Measurements from ENCODE around the gene SLC25A33.

SLC25A33 gene

GRCh38 chr1:9544926-9545325, 5.7 kb downstream of the SLC25A33 start:
- H3K79me1 ChIP-seq (ENCODE audit: low read length): peaks cover 22% of the 10 kb centered on the region
- no peaks in the 10 kb centered on the region for H3K4me1 ChIP-seq (ENCODE audit: control insufficient read depth, low read depth, low read length)
- no peak overlapping the region for H2BK120ac ChIP-seq (ENCODE audit: low read depth, low read length)
- no peak overlapping the region for H3K4me2 ChIP-seq (ENCODE audit: low read length)
- no peak overlapping the region for H3K4ac ChIP-seq (ENCODE audit: low read depth, low read length)
- H3K79me2 ChIP-seq (ENCODE audit: control insufficient read depth, insufficient read depth, low read length): peaks cover 50% of the 10 kb centered on the region
- no peaks in the 10 kb centered on the region for H3K27me3 ChIP-seq (ENCODE audit: insufficient read depth, low read length, poor library complexity)
- H4K5ac ChIP-seq (ENCODE audit: low read length): no peak overlapping the region
- H3K9ac ChIP-seq (ENCODE audit: low read length): no peak overlapping the region
- H3K23ac ChIP-seq (ENCODE audit: low read length): no peak overlapping the region
- no peak overlapping the region for H2BK15ac ChIP-seq (replicated peaks; ENCODE audit: low read depth)
- no peak overlapping the region for H2BK5ac ChIP-seq (ENCODE audit: low read length)
- WGBS (ENCODE audit: extremely low coverage, insufficient coverage, low lambda C conversion rate): 100% methylated on average over 1 of the region's 3 CpGs
- no peak overlapping the region for H4K8ac ChIP-seq (ENCODE audit: low read depth, low read length)
- no peak overlapping the region for H3K4me3 ChIP-seq (ENCODE audit: low read length)
- H3K27ac ChIP-seq (ENCODE audit: low read depth, low read length): no peak overlapping the region
- H3K56ac ChIP-seq (ENCODE audit: low read length): no peak overlapping the region
- no peak overlapping the region for H2AK5ac ChIP-seq (ENCODE audit: low read length)
- DNase-seq: no peak
- H3K18ac ChIP-seq (ENCODE audit: low read length): no peak overlapping the region
- H3K36me3 ChIP-seq (ENCODE audit: control insufficient read depth, insufficient read depth, low read length): no peaks in the 10 kb centered on the region

DNA sequence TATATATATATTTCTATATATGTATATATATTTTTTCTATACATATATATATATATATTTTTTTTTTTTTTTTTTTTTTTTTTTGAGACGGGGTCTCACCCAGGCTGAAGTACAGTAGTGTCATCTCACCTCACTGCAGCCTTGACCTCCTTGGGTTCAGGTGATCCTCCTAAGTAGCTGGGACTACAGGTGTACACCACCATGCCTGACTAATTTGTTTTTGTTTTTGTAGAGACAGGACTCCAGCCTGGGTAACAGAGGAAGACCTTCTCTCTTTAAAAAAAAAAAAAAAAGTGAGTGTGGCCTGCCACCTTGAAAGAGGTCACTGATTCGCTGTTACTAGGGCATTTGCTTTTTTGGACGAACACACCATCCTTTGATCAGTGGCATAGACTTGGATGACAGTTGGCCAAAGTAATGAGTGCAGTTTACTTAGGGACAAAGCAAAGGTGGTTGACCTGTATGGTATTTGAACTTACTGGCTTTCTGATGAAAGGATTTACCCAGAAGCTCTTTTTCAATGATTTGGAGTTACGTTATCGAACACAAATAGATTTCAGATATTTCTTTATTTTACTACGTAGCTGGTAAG, 10.8 kb downstream of the SLC25A33 start:
- no peak overlapping the region for H4K5ac ChIP-seq (ENCODE audit: low read length)
- H3K4me3 ChIP-seq (ENCODE audit: low read length): no peak overlapping the region
- H2BK5ac ChIP-seq (ENCODE audit: low read length): no peak overlapping the region
- H3K4me1 ChIP-seq (ENCODE audit: control insufficient read depth, low read depth, low read length): no peaks in the 10 kb centered on the region
- H3K4ac ChIP-seq (ENCODE audit: low read depth, low read length): no peak overlapping the region
- no peak overlapping the region for H3K9ac ChIP-seq (ENCODE audit: low read length)
- H2BK120ac ChIP-seq (ENCODE audit: low read depth, low read length): no peak overlapping the region
- WGBS (ENCODE audit: extremely low coverage, insufficient coverage, low lambda C conversion rate): no CpG with 5 or more reads among the region's 6 CpGs
- H3K79me2 ChIP-seq (ENCODE audit: control insufficient read depth, insufficient read depth, low read length): peaks cover 32% of the 10 kb centered on the region
- no peak overlapping the region for H2AK5ac ChIP-seq (ENCODE audit: low read length)
- no peak overlapping the region for H2BK15ac ChIP-seq (replicated peaks; ENCODE audit: low read depth)
- H3K36me3 ChIP-seq (ENCODE audit: control insufficient read depth, insufficient read depth, low read length): peaks cover 2% of the 10 kb centered on the region
- no peak overlapping the region for H3K18ac ChIP-seq (ENCODE audit: low read length)
- no peak overlapping the region for H3K4me2 ChIP-seq (ENCODE audit: low read length)
- no peak overlapping the region for H3K23ac ChIP-seq (ENCODE audit: low read length)
- H3K56ac ChIP-seq (ENCODE audit: low read length): no peak overlapping the region
- peaks cover 16% of the 10 kb centered on the region for H3K79me1 ChIP-seq (ENCODE audit: low read length)
- no peak for DNase-seq
- H3K27ac ChIP-seq (ENCODE audit: low read depth, low read length): no peak overlapping the region
- H3K27me3 ChIP-seq (ENCODE audit: insufficient read depth, low read length, poor library complexity): no peaks in the 10 kb centered on the region
- no peak overlapping the region for H4K8ac ChIP-seq (ENCODE audit: low read depth, low read length)

DNA sequence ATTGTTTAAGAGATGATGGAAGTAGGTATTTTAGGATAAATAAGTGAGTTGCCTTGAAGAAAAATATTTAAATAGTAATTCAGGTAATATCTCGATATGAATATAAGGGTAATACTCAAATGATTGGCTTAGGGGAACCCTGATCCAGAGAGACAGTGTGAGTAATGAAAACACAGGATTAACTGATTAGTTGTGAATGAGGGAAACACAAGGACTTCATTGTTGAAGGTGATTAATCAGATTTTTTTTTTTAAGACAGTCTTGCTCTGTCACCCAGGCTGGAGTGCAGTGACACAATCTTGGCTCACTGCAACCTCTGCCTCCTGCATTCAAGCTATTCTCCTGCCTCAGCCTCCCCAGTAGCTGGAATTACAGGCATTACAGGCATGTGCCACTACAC, 12.7 kb downstream of the SLC25A33 start:
- Histone ChIP-seq H3K18ac (ENCODE audit: low read length) (no peak overlapping the region), H3K23ac (ENCODE audit: low read length) (no peak overlapping the region), H4K5ac (ENCODE audit: low read length) (no peak overlapping the region), H3K4ac (ENCODE audit: low read depth, low read length) (no peak overlapping the region), H2BK15ac (replicated peaks; ENCODE audit: low read depth) (no peak overlapping the region), H3K27me3 (ENCODE audit: insufficient read depth, low read length, poor library complexity) (no peaks in the 10 kb centered on the region), H2AK5ac (ENCODE audit: low read length) (no peak overlapping the region), H3K9ac (ENCODE audit: low read length) (no peak overlapping the region), H4K8ac (ENCODE audit: low read depth, low read length) (no peak overlapping the region), H3K27ac (ENCODE audit: low read depth, low read length) (no peak overlapping the region), H3K79me2 (ENCODE audit: control insufficient read depth, insufficient read depth, low read length) (peaks cover 27% of the 10 kb centered on the region), H3K79me1 (ENCODE audit: low read length) (peaks cover 14% of the 10 kb centered on the region), H3K56ac (ENCODE audit: low read length) (no peak overlapping the region), H3K4me2 (ENCODE audit: low read length) (no peak overlapping the region), H2BK120ac (ENCODE audit: low read depth, low read length) (no peak overlapping the region), H3K36me3 (ENCODE audit: control insufficient read depth, insufficient read depth, low read length) (peaks cover 9% of the 10 kb centered on the region), H3K4me1 (ENCODE audit: control insufficient read depth, low read depth, low read length) (no peaks in the 10 kb centered on the region), H2BK5ac (ENCODE audit: low read length) (no peak overlapping the region), H3K4me3 (ENCODE audit: low read length) (no peak overlapping the region)
- no CpG with 5 or more reads among the region's 1 CpG for WGBS (ENCODE audit: extremely low coverage, insufficient coverage, low lambda C conversion rate)
- no peak for DNase-seq

DNA sequence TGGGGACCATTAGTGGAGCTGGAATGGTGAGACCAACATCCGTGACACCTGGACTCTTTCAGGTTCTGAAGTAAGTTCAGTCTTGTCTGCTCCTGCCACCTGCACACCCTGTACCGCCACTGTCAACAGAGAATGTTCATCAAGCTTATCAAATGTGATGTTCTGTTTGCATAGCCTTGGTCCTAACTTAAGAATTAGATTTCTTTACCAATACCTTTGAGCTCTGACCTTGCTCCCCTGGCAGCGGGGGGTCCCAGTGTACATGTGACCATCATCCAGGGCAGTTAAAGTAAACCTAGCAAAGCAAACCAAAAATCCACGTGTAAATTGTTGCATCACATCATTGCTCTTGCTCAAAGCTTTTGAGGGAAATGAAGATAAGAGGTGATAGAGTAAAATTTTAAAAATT, 14.5 kb downstream of the SLC25A33 start:
- Histone ChIP-seq H3K79me2 (ENCODE audit: control insufficient read depth, insufficient read depth, low read length) (peaks cover 17% of the 10 kb centered on the region), H3K18ac (ENCODE audit: low read length) (no peak overlapping the region), H3K27me3 (ENCODE audit: insufficient read depth, low read length, poor library complexity) (no peaks in the 10 kb centered on the region), H3K36me3 (ENCODE audit: control insufficient read depth, insufficient read depth, low read length) (peaks cover 12% of the 10 kb centered on the region), H3K4me1 (ENCODE audit: control insufficient read depth, low read depth, low read length) (peaks cover 2% of the 10 kb centered on the region), H3K4me3 (ENCODE audit: low read length) (no peak overlapping the region), H3K27ac (ENCODE audit: low read depth, low read length) (no peak overlapping the region), H3K4me2 (ENCODE audit: low read length) (no peak overlapping the region), H2BK120ac (ENCODE audit: low read depth, low read length) (no peak overlapping the region), H3K9ac (ENCODE audit: low read length) (no peak overlapping the region), H2BK5ac (ENCODE audit: low read length) (no peak overlapping the region), H3K4ac (ENCODE audit: low read depth, low read length) (no peak overlapping the region), H2BK15ac (replicated peaks; ENCODE audit: low read depth) (no peak overlapping the region), H3K56ac (ENCODE audit: low read length) (no peak overlapping the region), H4K8ac (ENCODE audit: low read depth, low read length) (no peak overlapping the region), H3K79me1 (ENCODE audit: low read length) (peaks cover 9% of the 10 kb centered on the region), H2AK5ac (ENCODE audit: low read length) (no peak overlapping the region), H4K5ac (ENCODE audit: low read length) (no peak overlapping the region), H3K23ac (ENCODE audit: low read length) (no peak overlapping the region)
- WGBS (ENCODE audit: extremely low coverage, insufficient coverage, low lambda C conversion rate): no CpG with 5 or more reads among the region's 4 CpGs
- no peak for DNase-seq

- no peak overlapping the region for H3K4me2 ChIP-seq (ENCODE audit: low read length)
- H2BK120ac ChIP-seq (ENCODE audit: low read depth, low read length): no peak overlapping the region
- H3K4ac ChIP-seq (ENCODE audit: low read depth, low read length): no peak overlapping the region
- DNase-seq: no peak
- peaks cover 6% of the 10 kb centered on the region for H3K4me1 ChIP-seq (ENCODE audit: control insufficient read depth, low read depth, low read length)
- no peak overlapping the region for H4K5ac ChIP-seq (ENCODE audit: low read length)
- no peak overlapping the region for H3K4me3 ChIP-seq (ENCODE audit: low read length)
- H3K56ac ChIP-seq (ENCODE audit: low read length): no peak overlapping the region
- no peak overlapping the region for H3K23ac ChIP-seq (ENCODE audit: low read length)
- H3K36me3 ChIP-seq (ENCODE audit: control insufficient read depth, insufficient read depth, low read length): peaks cover 12% of the 10 kb centered on the region
- peaks cover 6% of the 10 kb centered on the region for H3K79me2 ChIP-seq (ENCODE audit: control insufficient read depth, insufficient read depth, low read length)
- H3K79me1 ChIP-seq (ENCODE audit: low read length): peaks cover 3% of the 10 kb centered on the region
- H2BK5ac ChIP-seq (ENCODE audit: low read length): no peak overlapping the region
- no peak overlapping the region for H3K9ac ChIP-seq (ENCODE audit: low read length)
- no peak overlapping the region for H3K18ac ChIP-seq (ENCODE audit: low read length)
- no peak overlapping the region for H3K27ac ChIP-seq (ENCODE audit: low read depth, low read length)
- no CpG with 5 or more reads among the region's 4 CpGs for WGBS (ENCODE audit: extremely low coverage, insufficient coverage, low lambda C conversion rate)
- no peak overlapping the region for H2AK5ac ChIP-seq (ENCODE audit: low read length)
- H4K8ac ChIP-seq (ENCODE audit: low read depth, low read length): no peak overlapping the region
- H2BK15ac ChIP-seq (replicated peaks; ENCODE audit: low read depth): no peak overlapping the region
- no peaks in the 10 kb centered on the region for H3K27me3 ChIP-seq (ENCODE audit: insufficient read depth, low read length, poor library complexity)
These were observed 16.7 kb downstream of the SLC25A33 start for GRCh38 chr1:9555942-9556341.

GRCh38 chr1:9557624-9558023, 18.4 kb downstream of the SLC25A33 start:
- no peak overlapping the region for H4K8ac ChIP-seq (ENCODE audit: low read depth, low read length)

More at GRCh38 chr1:9557624-9558023, 18.4 kb downstream of the SLC25A33 start:
- no peak overlapping the region for H2BK5ac ChIP-seq (ENCODE audit: low read length)
- H3K9ac ChIP-seq (ENCODE audit: low read length): no peak overlapping the region
- H3K56ac ChIP-seq (ENCODE audit: low read length): no peak overlapping the region
- H4K5ac ChIP-seq (ENCODE audit: low read length): no peak overlapping the region
- H3K4ac ChIP-seq (ENCODE audit: low read depth, low read length): no peak overlapping the region
- no peak overlapping the region for H2BK15ac ChIP-seq (replicated peaks; ENCODE audit: low read depth)
- no peak overlapping the region for H3K4me2 ChIP-seq (ENCODE audit: low read length)
- DNase-seq: no peak
- H3K27me3 ChIP-seq (ENCODE audit: insufficient read depth, low read length, poor library complexity): no peaks in the 10 kb centered on the region
- WGBS (ENCODE audit: extremely low coverage, insufficient coverage, low lambda C conversion rate): no CpG with 5 or more reads among the region's 5 CpGs
- H3K36me3 ChIP-seq (ENCODE audit: control insufficient read depth, insufficient read depth, low read length): peaks cover 12% of the 10 kb centered on the region
- H3K79me1 ChIP-seq (ENCODE audit: low read length): peaks cover 2% of the 10 kb centered on the region
- H3K4me3 ChIP-seq (ENCODE audit: low read length): no peak overlapping the region
- peaks cover 6% of the 10 kb centered on the region for H3K4me1 ChIP-seq (ENCODE audit: control insufficient read depth, low read depth, low read length)
- peaks cover under 1% of the 10 kb centered on the region for H3K79me2 ChIP-seq (ENCODE audit: control insufficient read depth, insufficient read depth, low read length)
- no peak overlapping the region for H3K27ac ChIP-seq (ENCODE audit: low read depth, low read length)
- H2BK120ac ChIP-seq (ENCODE audit: low read depth, low read length): no peak overlapping the region
- H3K18ac ChIP-seq (ENCODE audit: low read length): no peak overlapping the region
- no peak overlapping the region for H2AK5ac ChIP-seq (ENCODE audit: low read length)
- H3K23ac ChIP-seq (ENCODE audit: low read length): no peak overlapping the region

Measured in mesendoderm (in vitro differentiated cells).